ENCODE measurements around the gene POLH. TPM values are rescaled to one million over a fixed set of nuclear protein-coding genes. Genes with fewer than 3 reads are reported as not detected.

POLH gene
- total and polyA plus RNA-seq, 9 of the 15 experiments (the other 6 are each of a cell fraction or from before 2014, with no cell fraction given) = 5.8 to 31.6 (median 20.6) TPM

GRCh38 chr6:43629104-43629504, 53.1 kb downstream of the POLH start, which contains the start of gene GTPBP2 (continued):
- TF ChIP-seq, protein P1, sequence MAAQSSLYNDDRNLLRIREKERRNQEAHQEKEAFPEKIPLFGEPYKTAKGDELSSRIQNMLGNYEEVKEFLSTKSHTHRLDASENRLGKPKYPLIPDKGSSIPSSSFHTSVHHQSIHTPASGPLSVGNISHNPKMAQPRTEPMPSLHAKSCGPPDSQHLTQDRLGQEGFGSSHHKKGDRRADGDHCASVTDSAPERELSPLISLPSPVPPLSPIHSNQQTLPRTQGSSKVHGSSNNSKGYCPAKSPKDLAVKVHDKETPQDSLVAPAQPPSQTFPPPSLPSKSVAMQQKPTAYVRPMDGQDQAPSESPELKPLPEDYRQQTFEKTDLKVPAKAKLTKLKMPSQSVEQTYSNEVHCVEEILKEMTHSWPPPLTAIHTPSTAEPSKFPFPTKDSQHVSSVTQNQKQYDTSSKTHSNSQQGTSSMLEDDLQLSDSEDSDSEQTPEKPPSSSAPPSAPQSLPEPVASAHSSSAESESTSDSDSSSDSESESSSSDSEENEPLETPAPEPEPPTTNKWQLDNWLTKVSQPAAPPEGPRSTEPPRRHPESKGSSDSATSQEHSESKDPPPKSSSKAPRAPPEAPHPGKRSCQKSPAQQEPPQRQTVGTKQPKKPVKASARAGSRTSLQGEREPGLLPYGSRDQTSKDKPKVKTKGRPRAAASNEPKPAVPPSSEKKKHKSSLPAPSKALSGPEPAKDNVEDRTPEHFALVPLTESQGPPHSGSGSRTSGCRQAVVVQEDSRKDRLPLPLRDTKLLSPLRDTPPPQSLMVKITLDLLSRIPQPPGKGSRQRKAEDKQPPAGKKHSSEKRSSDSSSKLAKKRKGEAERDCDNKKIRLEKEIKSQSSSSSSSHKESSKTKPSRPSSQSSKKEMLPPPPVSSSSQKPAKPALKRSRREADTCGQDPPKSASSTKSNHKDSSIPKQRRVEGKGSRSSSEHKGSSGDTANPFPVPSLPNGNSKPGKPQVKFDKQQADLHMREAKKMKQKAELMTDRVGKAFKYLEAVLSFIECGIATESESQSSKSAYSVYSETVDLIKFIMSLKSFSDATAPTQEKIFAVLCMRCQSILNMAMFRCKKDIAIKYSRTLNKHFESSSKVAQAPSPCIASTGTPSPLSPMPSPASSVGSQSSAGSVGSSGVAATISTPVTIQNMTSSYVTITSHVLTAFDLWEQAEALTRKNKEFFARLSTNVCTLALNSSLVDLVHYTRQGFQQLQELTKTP (IDR thresholded peaks at IDR 0.05; ENCODE audit: low read depth in 1 of 2, partially characterized antibody in 2 of 2) = peak in 1 of 2 experiments; percentile 99
- TF ChIP-seq ZNF584 (CRISPR knock-in tag; IDR thresholded peaks at IDR 0.05; ENCODE audit: low read depth) (0 out of 2 replicates have a peak, but pooled peaks have one; percentile 46), GMEB1 (CRISPR knock-in tag; IDR thresholded peaks at IDR 0.05) (peak; percentile 92), EHMT2 (IDR thresholded peaks at IDR 0.05) (no peak), KLF13 (tag; IDR thresholded peaks at IDR 0.05; ENCODE audit: borderline replicate concordance, low read depth) (0 out of 2 replicates have a peak, but pooled peaks have one; percentile 9), ELF4 (CRISPR knock-in tag; IDR thresholded peaks at IDR 0.05) (0 out of 2 replicates have a peak, but pooled peaks have one; percentile 4), NR3C1 (CRISPR knock-in tag; IDR thresholded peaks at IDR 0.05) (no peak), MXI1 (IDR thresholded peaks at IDR 0.05; ENCODE audit: low read depth, low read length) (peak; percentile 65), SIN3B (IDR thresholded peaks at IDR 0.05; ENCODE audit: low read depth) (no peak), CXXC5 (CRISPR knock-in tag; IDR thresholded peaks at IDR 0.05) (peak; percentile 98), FOXK2 (conservative IDR thresholded peaks at IDR 0.05 in 1 of 2, IDR thresholded peaks at IDR 0.05 in 1 of 2; ENCODE audit: low read depth in 2 of 2) (peak; percentile 41 to 43; a peak in 2 of 4 replicates), NCOA6 (IDR thresholded peaks at IDR 0.05) (no peak), ATF7 (IDR thresholded peaks at IDR 0.05) (peak; percentile 66), ZZZ3 (IDR thresholded peaks at IDR 0.05) (no peak), THRA (IDR thresholded peaks at IDR 0.05) (no peak), SAFB2 (IDR thresholded peaks at IDR 0.05; ENCODE audit: borderline replicate concordance, low read depth, low read length, severe bottlenecking) (no peak), SNIP1 (IDR thresholded peaks at IDR 0.05; ENCODE audit: low read depth) (no peak), E2F1 (CRISPR knock-in tag; IDR thresholded peaks at IDR 0.05) (peak; percentile 91; the same call in 1 of the 2 replicates), NELFE (IDR thresholded peaks at IDR 0.05; ENCODE audit: insufficient read depth, insufficient read length) (no peak)
